ENCODE results near the gene DNAJB13.

The DNAJB13 gene

GRCh38 chr11:73974604-73975478 is 24.0 kb downstream of the DNAJB13 start:
- Histone ChIP-seq H3K79me2 (ENCODE audit: insufficient read depth, low read depth) (no peaks in the 10 kb centered on the region; the same call in 1 of the 2 replicates), H3K27ac (no peak overlapping the region), H3K4me2 (no peak overlapping the region; the same call in 1 of the 2 replicates), H3K36me3 (ENCODE audit: insufficient read depth) (no peaks in the 10 kb centered on the region), H4K20me1 (ENCODE audit: insufficient read depth) (no peaks in the 10 kb centered on the region), H3K9ac (no peak overlapping the region), H3K27me3 (ENCODE audit: insufficient read depth, low read depth) (no peaks in the 10 kb centered on the region), H3K4me3 (IDR thresholded peaks at IDR 0.05; ENCODE audit: insufficient read depth, low read depth, low read length) (no peak overlapping the region), H3K4me1 (ENCODE audit: low read depth, poor library complexity, severe bottlenecking) (peaks cover 51% of the 10 kb centered on the region), H2AFZ (ENCODE audit: low read depth) (no peak overlapping the region)
- no peak for TF ChIP-seq CTCF (conservative IDR thresholded peaks at IDR 0.05; ENCODE audit: low read depth, low read length)

DNA sequence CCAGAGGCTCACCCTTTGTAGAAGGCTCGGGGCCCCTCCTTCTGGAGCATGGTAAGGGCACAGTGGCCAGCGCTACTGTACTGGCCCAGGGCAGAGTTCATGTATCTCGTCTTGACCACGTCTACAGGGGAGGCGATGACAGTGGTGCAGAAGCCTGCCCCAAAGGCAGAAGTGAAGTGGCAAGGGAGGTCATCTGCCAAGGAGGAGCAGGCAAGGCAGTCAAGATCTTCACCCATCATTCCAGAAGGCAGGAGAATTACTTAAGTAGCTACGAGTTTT is 24.6 kb downstream of the DNAJB13 start:
- Histone ChIP-seq H3K4me3 (IDR thresholded peaks at IDR 0.05; ENCODE audit: insufficient read depth, low read depth, low read length) (no peak overlapping the region), H3K4me1 (ENCODE audit: low read depth, poor library complexity, severe bottlenecking) (peaks cover 56% of the 10 kb centered on the region), H3K36me3 (ENCODE audit: insufficient read depth) (no peaks in the 10 kb centered on the region), H3K9ac (no peak overlapping the region), H3K27me3 (ENCODE audit: insufficient read depth, low read depth) (no peaks in the 10 kb centered on the region), H2AFZ (ENCODE audit: low read depth) (no peak overlapping the region), H3K27ac (no peak overlapping the region), H4K20me1 (ENCODE audit: insufficient read depth) (no peaks in the 10 kb centered on the region), H3K4me2 (no peak overlapping the region), H3K79me2 (ENCODE audit: insufficient read depth, low read depth) (no peaks in the 10 kb centered on the region; the same call in 1 of the 2 replicates)
- no peak for TF ChIP-seq CTCF (conservative IDR thresholded peaks at IDR 0.05; ENCODE audit: low read depth, low read length)

- Histone ChIP-seq H3K4me1 (ENCODE audit: low read depth, poor library complexity, severe bottlenecking) (peaks cover 66% of the 10 kb centered on the region), H3K36me3 (ENCODE audit: insufficient read depth) (no peaks in the 10 kb centered on the region)
Measured at GRCh38 chr11:73976451-73977151, 25.8 kb downstream of the DNAJB13 start.

More at GRCh38 chr11:73976451-73977151, 25.8 kb downstream of the DNAJB13 start:
- Histone ChIP-seq H3K9ac (no peak overlapping the region), H3K79me2 (ENCODE audit: insufficient read depth, low read depth) (peaks cover 4% of the 10 kb centered on the region), H3K4me3 (IDR thresholded peaks at IDR 0.05; ENCODE audit: insufficient read depth, low read depth, low read length) (no peak overlapping the region), H4K20me1 (ENCODE audit: insufficient read depth) (no peaks in the 10 kb centered on the region), H3K27me3 (ENCODE audit: insufficient read depth, low read depth) (no peaks in the 10 kb centered on the region), H3K27ac (no peak overlapping the region), H3K4me2 (no peak overlapping the region), H2AFZ (ENCODE audit: low read depth) (no peak overlapping the region)
- no peak for TF ChIP-seq CTCF (conservative IDR thresholded peaks at IDR 0.05; ENCODE audit: low read depth, low read length)

Data from KMS-11 (cell line).